ENCODE data around the gene JAG2. TPM values are rescaled to one million over a fixed set of nuclear protein-coding genes. Genes with fewer than 3 reads are reported as not detected.

JAG2 gene
- total RNA-seq, 1 experiment from 2014 or later, result 43.7 TPM

DNA sequence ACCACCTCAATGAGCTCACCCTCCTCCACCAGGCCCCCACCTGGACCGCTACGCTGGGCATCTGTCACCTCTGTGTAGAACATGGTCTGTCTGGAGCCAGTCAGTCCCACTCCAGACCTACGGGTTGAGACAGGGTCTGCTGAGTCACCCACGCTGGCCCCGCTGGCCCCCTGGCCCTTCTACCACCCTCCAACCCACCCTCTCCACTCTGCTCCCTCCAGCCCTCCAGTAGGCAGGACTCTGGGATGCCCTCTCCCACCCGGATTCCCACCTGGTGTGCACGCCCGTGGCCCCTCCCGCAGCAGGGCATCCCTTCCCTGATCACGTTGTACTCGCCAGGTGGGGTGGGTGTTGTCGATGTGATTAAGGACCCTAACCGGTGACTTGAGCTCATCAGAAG lies 4.6 kb upstream of the JAG2 start:
- Histone ChIP-seq H3K27me3 (ENCODE audit: control insufficient read depth, insufficient read depth, low read length) (no peaks in the 10 kb centered on the region), H3K36me3 (ENCODE audit: control insufficient read depth, insufficient read depth, low read length) (no peaks in the 10 kb centered on the region), H3K4me3 (ENCODE audit: low read depth in 2 of 2, low read length in 2 of 2) (no peak overlapping the region), H3K9me3 (ENCODE audit: control insufficient read depth, insufficient read depth, low read depth, low read length) (no peaks in the 10 kb centered on the region), H3K27ac (ENCODE audit: low read length) (no peak overlapping the region), H3K4me1 (ENCODE audit: control insufficient read depth, insufficient read depth, low read length) (peaks cover 21% of the 10 kb centered on the region)
- ChIA-PET CTCF (interaction anchor here (0.7 kb wide), 1 partner anchor 8 kb away, joined by 3 read pairs; the partner anchor contains the start of gene NUDT14), POLR2A (no interaction called here)
- ATAC-seq (no peak), DNase-seq (ENCODE audit: low read depth, low spot score) (no peak)
- in situ Hi-C loops (cut with HindIII; ENCODE audit: low pct_unique_long_range_greater_than_20kb, low sequenced_read_pairs), result no loop called here
- no TSS peak for BruUV-seq (replicated peaks)
- TF ChIP-seq TCF7L2 (IDR thresholded peaks at IDR 0.05; ENCODE audit: low read depth, low read length), result no peak
- no peak for TF ChIP-seq SIN3A (IDR thresholded peaks at IDR 0.05; ENCODE audit: borderline replicate concordance, insufficient read depth, low read depth, low read length)
- no peak for TF ChIP-seq POLR2AphosphoS5 (IDR thresholded peaks at IDR 0.05; ENCODE audit: low read depth, low read length)
- TF ChIP-seq, protein P1, sequence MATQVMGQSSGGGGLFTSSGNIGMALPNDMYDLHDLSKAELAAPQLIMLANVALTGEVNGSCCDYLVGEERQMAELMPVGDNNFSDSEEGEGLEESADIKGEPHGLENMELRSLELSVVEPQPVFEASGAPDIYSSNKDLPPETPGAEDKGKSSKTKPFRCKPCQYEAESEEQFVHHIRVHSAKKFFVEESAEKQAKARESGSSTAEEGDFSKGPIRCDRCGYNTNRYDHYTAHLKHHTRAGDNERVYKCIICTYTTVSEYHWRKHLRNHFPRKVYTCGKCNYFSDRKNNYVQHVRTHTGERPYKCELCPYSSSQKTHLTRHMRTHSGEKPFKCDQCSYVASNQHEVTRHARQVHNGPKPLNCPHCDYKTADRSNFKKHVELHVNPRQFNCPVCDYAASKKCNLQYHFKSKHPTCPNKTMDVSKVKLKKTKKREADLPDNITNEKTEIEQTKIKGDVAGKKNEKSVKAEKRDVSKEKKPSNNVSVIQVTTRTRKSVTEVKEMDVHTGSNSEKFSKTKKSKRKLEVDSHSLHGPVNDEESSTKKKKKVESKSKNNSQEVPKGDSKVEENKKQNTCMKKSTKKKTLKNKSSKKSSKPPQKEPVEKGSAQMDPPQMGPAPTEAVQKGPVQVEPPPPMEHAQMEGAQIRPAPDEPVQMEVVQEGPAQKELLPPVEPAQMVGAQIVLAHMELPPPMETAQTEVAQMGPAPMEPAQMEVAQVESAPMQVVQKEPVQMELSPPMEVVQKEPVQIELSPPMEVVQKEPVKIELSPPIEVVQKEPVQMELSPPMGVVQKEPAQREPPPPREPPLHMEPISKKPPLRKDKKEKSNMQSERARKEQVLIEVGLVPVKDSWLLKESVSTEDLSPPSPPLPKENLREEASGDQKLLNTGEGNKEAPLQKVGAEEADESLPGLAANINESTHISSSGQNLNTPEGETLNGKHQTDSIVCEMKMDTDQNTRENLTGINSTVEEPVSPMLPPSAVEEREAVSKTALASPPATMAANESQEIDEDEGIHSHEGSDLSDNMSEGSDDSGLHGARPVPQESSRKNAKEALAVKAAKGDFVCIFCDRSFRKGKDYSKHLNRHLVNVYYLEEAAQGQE (IDR thresholded peaks at IDR 0.05; ENCODE audit: insufficient read depth in 1 of 2, low read depth in 2 of 2, low read length in 1 of 2), result no peak
- TF ChIP-seq, protein P2, sequence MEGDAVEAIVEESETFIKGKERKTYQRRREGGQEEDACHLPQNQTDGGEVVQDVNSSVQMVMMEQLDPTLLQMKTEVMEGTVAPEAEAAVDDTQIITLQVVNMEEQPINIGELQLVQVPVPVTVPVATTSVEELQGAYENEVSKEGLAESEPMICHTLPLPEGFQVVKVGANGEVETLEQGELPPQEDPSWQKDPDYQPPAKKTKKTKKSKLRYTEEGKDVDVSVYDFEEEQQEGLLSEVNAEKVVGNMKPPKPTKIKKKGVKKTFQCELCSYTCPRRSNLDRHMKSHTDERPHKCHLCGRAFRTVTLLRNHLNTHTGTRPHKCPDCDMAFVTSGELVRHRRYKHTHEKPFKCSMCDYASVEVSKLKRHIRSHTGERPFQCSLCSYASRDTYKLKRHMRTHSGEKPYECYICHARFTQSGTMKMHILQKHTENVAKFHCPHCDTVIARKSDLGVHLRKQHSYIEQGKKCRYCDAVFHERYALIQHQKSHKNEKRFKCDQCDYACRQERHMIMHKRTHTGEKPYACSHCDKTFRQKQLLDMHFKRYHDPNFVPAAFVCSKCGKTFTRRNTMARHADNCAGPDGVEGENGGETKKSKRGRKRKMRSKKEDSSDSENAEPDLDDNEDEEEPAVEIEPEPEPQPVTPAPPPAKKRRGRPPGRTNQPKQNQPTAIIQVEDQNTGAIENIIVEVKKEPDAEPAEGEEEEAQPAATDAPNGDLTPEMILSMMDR (IDR thresholded peaks at IDR 0.05), result no peak
- intact Hi-C loops (cut with micrococcal nuclease; ENCODE audit: unreplicated experiment), result no loop called here

DNA sequence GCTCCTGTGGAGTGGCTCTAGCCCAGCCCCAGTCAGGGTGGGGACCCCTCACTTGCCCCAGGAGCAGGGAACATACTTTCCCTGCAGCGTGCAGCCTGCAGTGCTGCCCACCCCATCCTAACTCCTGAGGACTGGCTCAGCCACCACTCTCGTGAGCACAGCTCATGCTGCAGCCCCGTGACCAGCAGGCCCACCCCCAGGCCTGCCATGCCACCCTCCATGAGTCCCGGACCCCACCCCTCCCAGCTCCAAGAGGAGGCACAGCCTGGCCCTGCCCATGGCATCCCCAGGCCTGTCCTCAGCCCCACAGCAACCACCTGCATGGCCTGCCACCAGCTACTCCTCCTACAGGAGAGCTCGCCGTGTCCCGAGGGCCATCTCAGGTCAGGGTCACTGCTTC lies 3.9 kb upstream of the JAG2 start:
- intact Hi-C loops (cut with micrococcal nuclease; ENCODE audit: unreplicated experiment), result no loop called here
- H3K9me3 ChIP-seq (ENCODE audit: control insufficient read depth, insufficient read depth, low read depth, low read length), result no peaks in the 10 kb centered on the region
- TF ChIP-seq, protein P1 (IDR thresholded peaks at IDR 0.05; ENCODE audit: insufficient read depth in 1 of 2, low read depth in 2 of 2, low read length in 1 of 2), result no peak
- TF ChIP-seq POLR2AphosphoS5 (IDR thresholded peaks at IDR 0.05; ENCODE audit: low read depth, low read length) (no peak), TCF7L2 (IDR thresholded peaks at IDR 0.05; ENCODE audit: low read depth, low read length) (no peak)
- TF ChIP-seq, protein P2 (IDR thresholded peaks at IDR 0.05), result no peak
- H3K4me1 ChIP-seq (ENCODE audit: control insufficient read depth, insufficient read depth, low read length), result peaks cover 21% of the 10 kb centered on the region
- H3K27me3 ChIP-seq (ENCODE audit: control insufficient read depth, insufficient read depth, low read length), result no peaks in the 10 kb centered on the region
- ChIA-PET CTCF (interaction anchor here (0.5 kb wide), 1 partner anchor 9 kb away, joined by 4 read pairs; no protein-coding TSS in a partner anchor), POLR2A (no interaction called here)
- no peak for DNase-seq (ENCODE audit: low read depth, low spot score)
- H3K27ac ChIP-seq (ENCODE audit: low read length), result no peak overlapping the region
- no peaks in the 10 kb centered on the region for H3K36me3 ChIP-seq (ENCODE audit: control insufficient read depth, insufficient read depth, low read length)
- in situ Hi-C loops (cut with HindIII; ENCODE audit: low pct_unique_long_range_greater_than_20kb, low sequenced_read_pairs), result no loop called here
- no peak overlapping the region for H3K4me3 ChIP-seq (ENCODE audit: low read depth in 2 of 2, low read length in 2 of 2)
- no TSS peak for BruUV-seq (replicated peaks)
- no peak for ATAC-seq

All from Panc1 (cell line).